ENCODE results near the gene TOR4A.

- TF ChIP-seq POLR2AphosphoS5 (IDR thresholded peaks at IDR 0.05) (no peak), CTCF (IDR thresholded peaks at IDR 0.05) (no peak), POLR2A (IDR thresholded peaks at IDR 0.05) (no peak)
Measured at GRCh38 chr9:137256856-137257255, 20.7 kb upstream of the TOR4A start.

Data from prostate gland (tissue), 2 donors.